ENCODE data around the gene RABEP1.

- no peak for TF ChIP-seq CTCF (conservative IDR thresholded peaks at IDR 0.05; ENCODE audit: low read depth, low read length)
- TF ChIP-seq EZH2 (IDR thresholded peaks at IDR 0.05; ENCODE audit: borderline replicate concordance, low read depth, low read length, poor library complexity, severe bottlenecking), result no peak
Observed at GRCh38 chr17:5410594-5411272, 128.6 kb downstream of the RABEP1 start.

Measured in A673 (cell line).